ENCODE results near the gene COG5. TPM values are rescaled to one million over a fixed set of nuclear protein-coding genes. Genes with fewer than 3 reads are reported as not detected.

COG5 gene
- total and polyA plus RNA-seq, 2 experiments from 2014 or later: 15.4 to 36.5 TPM

GRCh38 chr7:107471292-107472070 lies 92.2 kb downstream of the COG5 start (continued):
- TF ChIP-seq ZNF462 (CRISPR knock-in tag; IDR thresholded peaks at IDR 0.05) (no peak), STAT1 (IDR thresholded peaks at IDR 0.05; ENCODE audit: unreplicated experiment) (no peak)

DNA sequence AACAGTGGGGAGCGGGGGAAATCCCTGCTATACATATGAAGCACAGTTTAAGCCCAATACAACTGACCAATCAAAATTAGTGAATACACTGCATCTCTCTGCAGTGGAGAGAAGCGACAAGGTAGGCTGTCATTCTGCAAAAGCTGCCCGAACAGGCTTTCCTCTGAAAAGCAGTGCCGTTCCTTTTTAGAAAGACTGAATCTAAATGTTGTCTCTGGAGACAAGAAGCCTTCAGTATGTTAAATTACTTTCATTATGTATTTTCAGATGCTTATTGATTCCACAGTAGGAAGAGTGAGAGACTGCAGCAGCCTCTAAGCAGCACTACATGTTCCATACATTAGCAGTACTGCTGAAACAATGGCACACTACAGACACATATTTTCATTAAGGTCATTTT lies 93.8 kb downstream of the COG5 start, which contains the start of gene GPR22:
TSS of gene GPR22 (plus strand) at position 129 of the 400 bp plus-strand sequence. CDS start 4,004 bp downstream, outside the sequence.
- Histone ChIP-seq H2AFZ (no peak within 1 kb of the TSS), H3F3A (replicated peaks; ENCODE audit: low read depth) (no peaks in the 10 kb centered on the region), H3K27me3 (ENCODE audit: insufficient read depth) (no peaks in the 10 kb centered on the region), H3K36me3 (ENCODE audit: insufficient read depth) (no peaks in the 10 kb centered on the region), H3K4me2 (no peak within 1 kb of the TSS), H3K79me2 (replicated peaks; ENCODE audit: insufficient read depth) (no peaks in the 10 kb centered on the region), H3K4me1 (ENCODE audit: insufficient read depth) (no peaks in the 10 kb centered on the region), H3K27ac (ENCODE audit: low read depth) (no peak within 1 kb of the TSS), H4K20me1 (replicated peaks; ENCODE audit: insufficient read depth) (no peaks in the 10 kb centered on the region), H3K9me2 (ENCODE audit: insufficient read depth) (no peaks in the 10 kb centered on the region), H3K4me3 (no peak within 1 kb of the TSS)
- Mint-ChIP-seq H3K27me3 (ENCODE audit: insufficient read depth, low read depth, poor library complexity) (no peaks in the 10 kb centered on the region), H3K27ac (no peak within 1 kb of the TSS), H3K4me1 (peaks cover 13% of the 10 kb centered on the region), H3K9me3 (no peaks in the 10 kb centered on the region), H3K36me3 (ENCODE audit: low read depth) (no peaks in the 10 kb centered on the region), H3K4me3 (no peak within 1 kb of the TSS)
- peak; percentile 18 for DNase-seq (ENCODE audit: low spot score)
- ATAC-seq: peak; percentile 54
- no peak for TF ChIP-seq ZNF331 (CRISPR knock-in tag; IDR thresholded peaks at IDR 0.05; ENCODE audit: low read depth)
- no peak for TF ChIP-seq STAT1 (IDR thresholded peaks at IDR 0.05; ENCODE audit: unreplicated experiment)
